Measurements from ENCODE around the gene CCIN. TPM values are rescaled to one million over a fixed set of nuclear protein-coding genes. Genes with fewer than 3 reads are reported as not detected.
A peak's percentile ranks its signal among the peaks of the same experiment; 100 is the strongest.

Gene CCIN
- total RNA-seq, 1 experiment from 2014 or later: 0.20 TPM

- no peak for TF ChIP-seq NFYB (CRISPR knock-in tag; conservative IDR thresholded peaks at IDR 0.05; ENCODE audit: low read depth)
- TF ChIP-seq ZNF138 (CRISPR knock-in tag; conservative IDR thresholded peaks at IDR 0.05): no peak
- TF ChIP-seq CDX4 (CRISPR knock-in tag; IDR thresholded peaks at IDR 0.05; ENCODE audit: borderline replicate concordance): no peak
- no peak for TF ChIP-seq MXD4 (CRISPR knock-in tag; IDR thresholded peaks at IDR 0.05; ENCODE audit: borderline replicate concordance)
Observed at GRCh38 chr9:36210722-36211121, 41.5 kb downstream of the CCIN start (continued).

GRCh38 chr9:36211510-36211909, 42.3 kb downstream of the CCIN start:
- H3K36me3 Mint-ChIP-seq: peaks cover 67% of the 10 kb centered on the region

GRCh38 chr9:36213387-36213786, 44.2 kb downstream of the CCIN start:
- H3K27me3 Mint-ChIP-seq (ENCODE audit: low read depth): no peaks in the 10 kb centered on the region
- TF ChIP-seq PREB (CRISPR knock-in tag; IDR thresholded peaks at IDR 0.05; ENCODE audit: borderline replicate concordance) (no peak), CTCF (IDR thresholded peaks at IDR 0.05) (no peak), EMX1 (CRISPR knock-in tag; IDR thresholded peaks at IDR 0.05) (no peak), FOXP1 (CRISPR knock-in tag; IDR thresholded peaks at IDR 0.05; ENCODE audit: borderline replicate concordance) (no peak), ZNF671 (CRISPR knock-in tag; IDR thresholded peaks at IDR 0.05) (no peak), GABPB1 (CRISPR knock-in tag; IDR thresholded peaks at IDR 0.05) (no peak), IRF2 (CRISPR knock-in tag; IDR thresholded peaks at IDR 0.05; ENCODE audit: borderline replicate concordance, low read depth) (no peak), ZNF232 (CRISPR knock-in tag; IDR thresholded peaks at IDR 0.05) (no peak), MYBL2 (CRISPR knock-in tag; IDR thresholded peaks at IDR 0.05) (no peak), JAZF1 (CRISPR knock-in tag; IDR thresholded peaks at IDR 0.05) (no peak), NR1H2 (CRISPR knock-in tag; IDR thresholded peaks at IDR 0.05) (no peak), ZSCAN18 (CRISPR knock-in tag; IDR thresholded peaks at IDR 0.05) (no peak), SMAD3 (CRISPR knock-in tag; IDR thresholded peaks at IDR 0.05; ENCODE audit: borderline replicate concordance) (no peak), PRRX2 (CRISPR knock-in tag; IDR thresholded peaks at IDR 0.05) (no peak), TEAD4 (CRISPR knock-in tag; IDR thresholded peaks at IDR 0.05) (no peak), CREM (CRISPR knock-in tag; IDR thresholded peaks at IDR 0.05) (no peak)
- no peaks in the 10 kb centered on the region for H3K4me1 Mint-ChIP-seq
- H3K4me3 Mint-ChIP-seq: no peak overlapping the region
- H3K27ac Mint-ChIP-seq: no peak overlapping the region
- no peak for DNase-seq (ENCODE audit: low spot score)
- ChIA-PET CTCF (interaction anchor here (1.4 kb wide), 1 partner anchor 116 kb away, joined by 4 read pairs; no protein-coding TSS in a partner anchor), POLR2A (no interaction called here)
- no peaks in the 10 kb centered on the region for H3K9me3 Mint-ChIP-seq
- peaks cover 54% of the 10 kb centered on the region for H3K36me3 Mint-ChIP-seq
- no peak for ATAC-seq

More at GRCh38 chr9:36211510-36211909, 42.3 kb downstream of the CCIN start:
- DNase-seq (ENCODE audit: low spot score): no peak
- H3K9me3 Mint-ChIP-seq: no peaks in the 10 kb centered on the region
- no peaks in the 10 kb centered on the region for H3K27me3 Mint-ChIP-seq (ENCODE audit: low read depth)
- ChIA-PET POLR2A (no interaction called here), CTCF (no interaction called here)
- H3K4me3 Mint-ChIP-seq: no peak overlapping the region
- no peaks in the 10 kb centered on the region for H3K4me1 Mint-ChIP-seq
- no peak for ATAC-seq
- TF ChIP-seq ATF2 (CRISPR knock-in tag; IDR thresholded peaks at IDR 0.05; ENCODE audit: borderline replicate concordance, low read depth): no peak
- no peak for TF ChIP-seq MLX (CRISPR knock-in tag; IDR thresholded peaks at IDR 0.05)
- no peak for TF ChIP-seq ESRRA (CRISPR knock-in tag; IDR thresholded peaks at IDR 0.05; ENCODE audit: borderline replicate concordance)
- no peak for TF ChIP-seq GRHL2 (CRISPR knock-in tag; IDR thresholded peaks at IDR 0.05; ENCODE audit: insufficient replicate concordance, severe bottlenecking)
- peak overlapping the region; percentile 36; the same call in 1 of the 2 replicates for H3K27ac Mint-ChIP-seq
